Measurements from ENCODE around the gene ENDOD1. TPM values are rescaled to one million over a fixed set of nuclear protein-coding genes. Genes with fewer than 3 reads are reported as not detected.

Gene ENDOD1
- total RNA-seq, 1 experiment from 2014 or later: 28.2 TPM

- H3K9me3 ChIP-seq (ENCODE audit: control insufficient read depth, insufficient read depth, low read depth, low read length): no peaks in the 10 kb centered on the region
- no TSS peak for BruUV-seq (replicated peaks)
- H3K27ac ChIP-seq (ENCODE audit: low read length): no peak overlapping the region
- ChIA-PET CTCF (no interaction called here), POLR2A (no interaction called here)
- intact Hi-C loops (cut with micrococcal nuclease; ENCODE audit: unreplicated experiment): no loop called here
- TF ChIP-seq POLR2AphosphoS5 (IDR thresholded peaks at IDR 0.05; ENCODE audit: low read depth, low read length): no peak
- TF ChIP-seq REST (IDR thresholded peaks at IDR 0.05; ENCODE audit: insufficient read depth in 1 of 2, low read depth in 2 of 2, low read length in 1 of 2): no peak
- TF ChIP-seq SIN3A (IDR thresholded peaks at IDR 0.05; ENCODE audit: borderline replicate concordance, insufficient read depth, low read depth, low read length): no peak
- no peak for TF ChIP-seq TCF7L2 (IDR thresholded peaks at IDR 0.05; ENCODE audit: low read depth, low read length)
- no peak for TF ChIP-seq CTCF (IDR thresholded peaks at IDR 0.05)
- H3K36me3 ChIP-seq (ENCODE audit: control insufficient read depth, insufficient read depth, low read length): no peaks in the 10 kb centered on the region
- H3K4me3 ChIP-seq (ENCODE audit: low read depth in 2 of 2, low read length in 2 of 2): no peak overlapping the region
- H3K27me3 ChIP-seq (ENCODE audit: control insufficient read depth, insufficient read depth, low read length): no peaks in the 10 kb centered on the region
- DNase-seq (ENCODE audit: low read depth, low spot score) (no peak), ATAC-seq (no peak)
- peaks cover 3% of the 10 kb centered on the region; the same call in 1 of the 2 replicates for H3K4me1 ChIP-seq (ENCODE audit: control insufficient read depth, insufficient read depth, low read length)
- in situ Hi-C loops (cut with HindIII; ENCODE audit: low pct_unique_long_range_greater_than_20kb, low sequenced_read_pairs): no loop called here
Measured at GRCh38 chr11:95085117-95085816, 4.4 kb upstream of the ENDOD1 start.

GRCh38 chr11:95086151-95086550, 3.5 kb upstream of the ENDOD1 start:
- POLR2A ChIA-PET: no interaction called here
- CTCF ChIA-PET: no interaction called here
- peaks cover 11% of the 10 kb centered on the region for H3K4me1 ChIP-seq (ENCODE audit: control insufficient read depth, insufficient read depth, low read length)
- H3K4me3 ChIP-seq (ENCODE audit: low read depth in 2 of 2, low read length in 2 of 2): no peak overlapping the region
- ATAC-seq (no peak), DNase-seq (ENCODE audit: low read depth, low spot score) (no peak)
- H3K36me3 ChIP-seq (ENCODE audit: control insufficient read depth, insufficient read depth, low read length): no peaks in the 10 kb centered on the region
- H3K9me3 ChIP-seq (ENCODE audit: control insufficient read depth, insufficient read depth, low read depth, low read length): no peaks in the 10 kb centered on the region
- no peak overlapping the region for H3K27ac ChIP-seq (ENCODE audit: low read length)
- H3K27me3 ChIP-seq (ENCODE audit: control insufficient read depth, insufficient read depth, low read length): no peaks in the 10 kb centered on the region
- intact Hi-C loops (cut with micrococcal nuclease; ENCODE audit: unreplicated experiment) (no loop called here), in situ Hi-C loops (cut with HindIII; ENCODE audit: low pct_unique_long_range_greater_than_20kb, low sequenced_read_pairs) (no loop called here)
- no TSS peak for BruUV-seq (replicated peaks)
- TF ChIP-seq CTCF (IDR thresholded peaks at IDR 0.05) (no peak), REST (IDR thresholded peaks at IDR 0.05; ENCODE audit: insufficient read depth in 1 of 2, low read depth in 2 of 2, low read length in 1 of 2) (no peak), TCF7L2 (IDR thresholded peaks at IDR 0.05; ENCODE audit: low read depth, low read length) (no peak), SIN3A (IDR thresholded peaks at IDR 0.05; ENCODE audit: borderline replicate concordance, insufficient read depth, low read depth, low read length) (no peak), POLR2AphosphoS5 (IDR thresholded peaks at IDR 0.05; ENCODE audit: low read depth, low read length) (no peak)
